Measurements from ENCODE around the gene FAM181A.

FAM181A gene

GRCh38 chr14:93921001-93921806 is 5.9 kb upstream of the FAM181A start:
- TF ChIP-seq CTCF (IDR thresholded peaks at IDR 0.05; ENCODE audit: extremely low read depth, insufficient read depth, missing control alignments) = no peak
- DNase-seq (ENCODE audit: low spot score) = no peak
- in situ Hi-C loops (cut with MboI; ENCODE audit: low pct_unique_long_range_greater_than_20kb, low sequenced_read_pairs, unreplicated experiment) = no loop called here

GRCh38 chr14:93923626-93924025 is 3.5 kb upstream of the FAM181A start:
- in situ Hi-C loops (cut with MboI; ENCODE audit: low pct_unique_long_range_greater_than_20kb, low sequenced_read_pairs, unreplicated experiment) = no loop called here
- DNase-seq (ENCODE audit: low spot score) = no peak
- TF ChIP-seq CTCF (IDR thresholded peaks at IDR 0.05; ENCODE audit: extremely low read depth, insufficient read depth, missing control alignments) = no peak

GRCh38 chr14:93924592-93925355 is 2.4 kb upstream of the FAM181A start:
- TF ChIP-seq CTCF (IDR thresholded peaks at IDR 0.05; ENCODE audit: extremely low read depth, insufficient read depth, missing control alignments) = no peak
- DNase-seq (ENCODE audit: low spot score) = no peak

GRCh38 chr14:93925374-93925895 is 1.7 kb upstream of the FAM181A start:
- in situ Hi-C loops (cut with MboI; ENCODE audit: low pct_unique_long_range_greater_than_20kb, low sequenced_read_pairs, unreplicated experiment) = no loop called here
- no peak for DNase-seq (ENCODE audit: low spot score)
- TF ChIP-seq CTCF (IDR thresholded peaks at IDR 0.05; ENCODE audit: extremely low read depth, insufficient read depth, missing control alignments) = no peak

More at GRCh38 chr14:93924592-93925355, 2.4 kb upstream of the FAM181A start:
- in situ Hi-C loops (cut with MboI; ENCODE audit: low pct_unique_long_range_greater_than_20kb, low sequenced_read_pairs, unreplicated experiment) = no loop called here

GRCh38 chr14:93926245-93926872 is 785 bp upstream of the FAM181A start:
- in situ Hi-C loops (cut with MboI; ENCODE audit: low pct_unique_long_range_greater_than_20kb, low sequenced_read_pairs, unreplicated experiment) = no loop called here
- no peak for TF ChIP-seq CTCF (IDR thresholded peaks at IDR 0.05; ENCODE audit: extremely low read depth, insufficient read depth, missing control alignments)
- DNase-seq (ENCODE audit: low spot score) = no peak

- no peak for TF ChIP-seq CTCF (IDR thresholded peaks at IDR 0.05; ENCODE audit: extremely low read depth, insufficient read depth, missing control alignments)
- in situ Hi-C loops (cut with MboI; ENCODE audit: low pct_unique_long_range_greater_than_20kb, low sequenced_read_pairs, unreplicated experiment) = no loop called here
- no peak for DNase-seq (ENCODE audit: low spot score)
Measured at GRCh38 chr14:93927800-93928145, 629 bp downstream of the FAM181A start.
